A549 treated with DMSO at 1 μM for 4 hours (cell line): ENCODE data around the gene PDE8A. TPM values are rescaled to one million over a fixed set of nuclear protein-coding genes. Genes with fewer than 3 reads are reported as not detected.

Experiments used
- total RNA-seq: library from RNA; stranded (reverse); fragments of 200-300 nt; extraction: Qiagen RNA extraction; gene quantifications from 5 replicates; pipeline ENCODE4 v1.2.3, GENCODE V29; 2022; ENCODE audit warnings: low read depth

PDE8A gene
- 29.2 to 37.5 TPM (median 36.2 TPM) in 5 replicates for total RNA-seq

GRCh38 chr15:84981711-84982300 lies at the start of gene PDE8A:
Gene PDE8A, plus strand, starts transcription at chr15:84981856. Its CDS starts 307 bp downstream, at chr15:84982163.

Other genes with a start within 250 kb of the PDE8A start
- 18.2 to 24.1 TPM (median 22.9 TPM) in 5 replicates for gene ZNF592, start 233.3 kb upstream of the PDE8A start, total RNA-seq
- gene ALPK3, start 164.5 kb upstream of the PDE8A start, total RNA-seq = 0.09 to 0.28 TPM (median 0.11 TPM) in 5 replicates
- 0.08 TPM in 1 of 5 replicates, not detected in the others for gene SLC28A1, start 97.2 kb upstream of the PDE8A start, total RNA-seq